Spleen (tissue), 11 donors: Measurements from ENCODE around the gene RAB5B. TPM values are rescaled to one million over a fixed set of nuclear protein-coding genes. Genes with fewer than 3 reads are reported as not detected.
"Not testable (repeated sequence)": the region's sequence is repeated elsewhere in the genome, so short reads cannot be mapped to it uniquely, and the experiment has no call there.

ENCODE experiments used
- DNase-seq: peaks from one replicate; pipeline ENCODE4 v3.0.0-alpha.2; 2020
- H3K27ac ChIP-seq, 8 donors: fragments of 200-600 bp; sonication (generic) in 7 of 8; 1 replicate in 4 of 8; 2 replicates in 4 of 8; pipeline versions ENCODE4 v1.5.0 to v1.8.0; 2016 to 2021; ENCODE audit warnings: inconsistent platforms in 4 of 8, mild to moderate bottlenecking in 4 of 8, moderate library complexity in 1 of 8
- H3K27me3 ChIP-seq, 7 donors: fragments of 200-600 bp; sonication (generic) in 6 of 7; replicated peaks in 1 of 7; 1 replicate in 4 of 7; 2 replicates in 3 of 7; pipeline versions ENCODE4 v1.5.0 to v1.8.0; 2016 to 2021; ENCODE audit warnings: inconsistent platforms in 3 of 7, mild to moderate bottlenecking in 1 of 7
- H3K36me3 ChIP-seq, 6 donors: fragments of 200-600 bp; sonication (generic) in 5 of 6; 1 replicate in 4 of 6; 2 replicates in 2 of 6; pipeline versions ENCODE4 v1.5.0 to v1.8.0; 2016 to 2021; ENCODE audit warnings: inconsistent platforms in 2 of 6
- H3K4me1 ChIP-seq, 6 donors: fragments of 200-600 bp; sonication (generic) in 5 of 6; 1 replicate in 3 of 6; 2 replicates in 3 of 6; pipeline versions ENCODE4 v1.5.0 to v1.8.0; 2016 to 2021; ENCODE audit warnings: inconsistent platforms in 3 of 6
- H3K4me3 ChIP-seq, 8 donors: fragments of 200-600 bp; sonication (generic) in 7 of 8; 1 replicate in 4 of 8; 2 replicates in 4 of 8; pipeline versions ENCODE4 v1.5.0 to v1.8.0; 2016 to 2021; ENCODE audit warnings: inconsistent platforms in 4 of 8, mild to moderate bottlenecking in 4 of 8, moderate library complexity in 2 of 8
- H3K9me3 ChIP-seq, 8 donors: fragments of 200-600 bp; sonication (generic) in 7 of 8; 1 replicate in 4 of 8; 2 replicates in 4 of 8; pipeline versions ENCODE4 v1.5.0 to v1.8.0; 2016 to 2021; ENCODE audit warnings: inconsistent platforms in 4 of 8
- CTCF ChIP-seq, 11 experiments: fragments of 200-600 bp in 7 of 11; fragments of 450-650 bp in 4 of 11; sonication (generic) in 4 of 11; IDR thresholded peaks in 8 of 11; conservative IDR thresholded peaks in 3 of 11; 1 replicate in 7 of 11; 2 replicates in 4 of 11; pipeline versions ENCODE4 v1.4.0 to v1.8.0; 2016 to 2021; ENCODE audit warnings: antibody characterized with exemption in 11 of 11, inconsistent platforms in 4 of 11, mild to moderate bottlenecking in 1 of 11
- POLR2A ChIP-seq, 3 donors: fragments of 450-650 bp; IDR thresholded peaks; one replicate each; pipeline ENCODE4 v1.5.1; 2017; ENCODE audit warnings: antibody characterized with exemption in 3 of 3, mild to moderate bottlenecking in 1 of 3
- POLR2AphosphoS5 ChIP-seq, 3 donors: sonication (generic); formaldehyde crosslinking; IDR thresholded peaks; one replicate each; pipeline ENCODE4 v1.5.1; 2017; ENCODE audit warnings: antibody characterized with exemption in 3 of 3
- WGBS, 5 donors: extraction: QIAGEN DNeasy Blood & Tissue Kit in 3 of 5; methylation state at CpG; one replicate each; pipeline versions ENCODE4 v1.1.5 to v1.1.7; 2013 to 2018; 5-methylcytosine and 5-hydroxymethylcytosine counted together
- intact Hi-C: fragments of 100-400 bp; cut with DNase I; formaldehyde crosslinking; loops from one replicate; pipeline ENCODE4 v1.15.0; 2023; ENCODE audit warnings: low total_unique reads
- polyA plus RNA-seq, 3 donors: library from polyadenylated mRNA; stranded (reverse); fragments of 200-250 nt; gene quantifications; one replicate each; pipeline ENCODE4 v1.2.1, GENCODE V29; 2013
- total RNA-seq, 7 donors: library from RNA; depleted of rRNA in 3 of 7; stranded (reverse); fragments of >200 nt in 3 of 7; fragmentation: NEBNext Ultra II Directional in 4 of 7; extraction: Animal tissue kit (Norgen Biotek cat#: 25700) in 4 of 7; gene quantifications; one replicate each; pipeline versions ENCODE4 v1.1.0 to v1.2.1, GENCODE V29; 2016 to 2021
- donor health status: healthy with polysubstance abuse.
- donor health status: DM: no; HTN: no; CAD: no; lungs with moderate emphysema.
- donor health status: DM: no; HTN: no; CAD: no.
- donor health status: Bipolar disorder and iron deficiency.
- donor health status: healthy.
- donor health status: DM: no; HTN: no; CAD: no.
- donor health status: DM: yes; HTN: yes; CAD: no.

Gene RAB5B
- total and polyA plus RNA-seq, 10 donors: 30.9 to 101 (median 81.4) TPM

GRCh38 chr12:55984861-55985260, 11.0 kb downstream of the RAB5B start:
- TF ChIP-seq POLR2AphosphoS5 (IDR thresholded peaks at IDR 0.05) (no peak), CTCF (IDR thresholded peaks at IDR 0.05 in 8 of 11, conservative IDR thresholded peaks at IDR 0.05 in 3 of 11) (no peak), POLR2A (IDR thresholded peaks at IDR 0.05) (no peak)
- Histone ChIP-seq H3K4me3 (no peak overlapping the region), H3K27ac (peak overlapping the region in 2 of 8 donors; percentile 5 to 26), H3K9me3 (no peaks in the 10 kb centered on the region), H3K36me3 (peaks cover 0 to 89% (median 56%) of the 10 kb centered on the region in 6 donors), H3K4me1 (peaks cover 18 to 52% (median 32%) of the 10 kb centered on the region in 6 donors), H3K27me3 (no peaks in the 10 kb centered on the region)
- 65 to 81% (median 69%) methylated on average over 2 of the region's 2 CpGs for WGBS, 5 donors
- no peak for DNase-seq
- intact Hi-C loops: no loop called here

GRCh38 chr12:55985341-55985740, 11.5 kb downstream of the RAB5B start:
- Histone ChIP-seq H3K27me3 (no peaks in the 10 kb centered on the region), H3K36me3 (peaks cover 0 to 89% (median 59%) of the 10 kb centered on the region in 6 donors), H3K27ac (peak overlapping the region in 2 of 8 donors; percentile 5 to 26), H3K4me1 (peaks cover 18 to 47% (median 32%) of the 10 kb centered on the region in 6 donors), H3K9me3 (no peaks in the 10 kb centered on the region), H3K4me3 (no peak overlapping the region)
- 72 to 82% (median 77%) methylated on average over 4 of the region's 4 CpGs for WGBS, 5 donors
- TF ChIP-seq POLR2A (IDR thresholded peaks at IDR 0.05) (no peak), CTCF (IDR thresholded peaks at IDR 0.05 in 8 of 11, conservative IDR thresholded peaks at IDR 0.05 in 3 of 11) (no peak), POLR2AphosphoS5 (IDR thresholded peaks at IDR 0.05) (no peak)
- intact Hi-C loops: no loop called here
- DNase-seq: no peak

- Histone ChIP-seq H3K4me1 (peaks cover 18 to 46% (median 32%) of the 10 kb centered on the region in 6 donors), H3K36me3 (peaks cover 5 to 89% (median 62%) of the 10 kb centered on the region in 6 donors)
- H3K9me3 ChIP-seq, H3K27ac ChIP-seq, intact Hi-C loops, H3K4me3 ChIP-seq, DNase-seq, H3K27me3 ChIP-seq: not testable (repeated sequence)
- 91 to 98% (median 91%) methylated on average over 7 of the region's 7 CpGs for WGBS, 5 donors
Measured at GRCh38 chr12:55985976-55986375, 12.1 kb downstream of the RAB5B start.

- no peaks in the 10 kb centered on the region for H3K27me3 ChIP-seq
- H3K27ac ChIP-seq: no peak overlapping the region
- no peak for DNase-seq
- H3K4me3 ChIP-seq: no peak overlapping the region
- 85 to 96% (median 88%) methylated on average over 3 of the region's 3 CpGs for WGBS, 5 donors
- H3K4me1 ChIP-seq: peaks cover 0 to 8% (median 2%) of the 10 kb centered on the region in 6 donors
- H3K36me3 ChIP-seq: peaks cover 7 to 95% (median 85%) of the 10 kb centered on the region in 6 donors
- intact Hi-C loops: no loop called here
- TF ChIP-seq POLR2AphosphoS5 (IDR thresholded peaks at IDR 0.05): no peak
- TF ChIP-seq CTCF (IDR thresholded peaks at IDR 0.05 in 8 of 11, conservative IDR thresholded peaks at IDR 0.05 in 3 of 11): no peak
- TF ChIP-seq POLR2A (IDR thresholded peaks at IDR 0.05): no peak
- H3K9me3 ChIP-seq: no peaks in the 10 kb centered on the region
Measured at GRCh38 chr12:55991110-55991509, 17.2 kb downstream of the RAB5B start.
